Brain pericyte (primary cell): Measurements from ENCODE around the gene ITGAV.

Source experiments
- DNase-seq: peaks from one replicate; pipeline ENCODE4 v3.0.0-alpha.2; 2012; ENCODE audit warnings: low read depth, low spot score

The ITGAV gene

GRCh38 chr2:186669146-186669545 lies 79.3 kb downstream of the ITGAV start:
- DNase-seq = no peak

DNA sequence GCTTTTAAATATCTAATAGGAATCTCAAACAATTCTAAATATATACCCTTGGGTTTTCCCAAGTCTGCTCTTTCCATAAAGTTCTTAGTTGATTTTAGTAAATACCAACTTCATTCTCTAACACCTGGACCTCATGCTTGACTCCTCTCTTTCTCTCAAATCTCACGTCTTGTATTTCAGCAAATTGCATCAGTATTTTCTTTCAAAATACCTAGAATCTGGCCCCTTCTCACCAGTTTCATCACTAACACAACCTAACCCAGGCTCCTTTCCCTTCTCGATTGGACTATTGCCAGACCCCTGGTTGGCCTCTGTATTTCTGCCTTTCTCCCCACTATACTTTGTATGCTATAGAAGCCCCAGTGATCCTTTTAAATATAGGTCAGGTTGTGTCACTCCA lies 81.0 kb downstream of the ITGAV start:
- no peak for DNase-seq

GRCh38 chr2:186675380-186675779 lies 85.5 kb downstream of the ITGAV start:
- DNase-seq = no peak

DNA sequence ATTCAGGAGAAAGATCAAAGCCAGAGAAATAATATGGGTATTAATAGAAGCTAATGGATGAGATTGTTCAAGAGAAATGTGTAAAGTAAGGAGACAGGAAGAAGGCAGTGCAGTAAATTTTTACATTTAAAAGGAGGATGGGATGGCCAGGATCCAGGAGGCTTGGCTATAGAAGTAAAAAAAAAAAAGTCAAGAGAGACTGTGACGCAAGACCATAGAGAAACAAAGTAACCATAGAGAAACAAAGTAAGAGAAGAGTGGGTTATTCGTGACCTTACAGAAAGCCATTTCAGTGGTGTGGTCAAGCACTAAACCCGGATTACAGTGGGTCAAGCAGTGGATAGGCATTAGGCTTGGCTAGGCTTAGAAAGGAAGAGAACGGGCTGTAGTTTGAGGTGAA lies 93.5 kb downstream of the ITGAV start:
- DNase-seq = no peak

GRCh38 chr2:186687807-186688211 lies 98.0 kb downstream of the ITGAV start:
- no peak for DNase-seq

GRCh38 chr2:186688813-186689212 lies 99.0 kb downstream of the ITGAV start:
- no peak for DNase-seq

- no peak for DNase-seq
Observed at GRCh38 chr2:186690786-186691185, 100.9 kb downstream of the ITGAV start.

- no peak for DNase-seq
Observed at GRCh38 chr2:186691231-186691630, 101.4 kb downstream of the ITGAV start.

- no peak for DNase-seq
Observed at GRCh38 chr2:186691900-186692299, 102.0 kb downstream of the ITGAV start.

- no peak for DNase-seq
Observed at GRCh38 chr2:186693446-186693832, 103.6 kb downstream of the ITGAV start.

DNA sequence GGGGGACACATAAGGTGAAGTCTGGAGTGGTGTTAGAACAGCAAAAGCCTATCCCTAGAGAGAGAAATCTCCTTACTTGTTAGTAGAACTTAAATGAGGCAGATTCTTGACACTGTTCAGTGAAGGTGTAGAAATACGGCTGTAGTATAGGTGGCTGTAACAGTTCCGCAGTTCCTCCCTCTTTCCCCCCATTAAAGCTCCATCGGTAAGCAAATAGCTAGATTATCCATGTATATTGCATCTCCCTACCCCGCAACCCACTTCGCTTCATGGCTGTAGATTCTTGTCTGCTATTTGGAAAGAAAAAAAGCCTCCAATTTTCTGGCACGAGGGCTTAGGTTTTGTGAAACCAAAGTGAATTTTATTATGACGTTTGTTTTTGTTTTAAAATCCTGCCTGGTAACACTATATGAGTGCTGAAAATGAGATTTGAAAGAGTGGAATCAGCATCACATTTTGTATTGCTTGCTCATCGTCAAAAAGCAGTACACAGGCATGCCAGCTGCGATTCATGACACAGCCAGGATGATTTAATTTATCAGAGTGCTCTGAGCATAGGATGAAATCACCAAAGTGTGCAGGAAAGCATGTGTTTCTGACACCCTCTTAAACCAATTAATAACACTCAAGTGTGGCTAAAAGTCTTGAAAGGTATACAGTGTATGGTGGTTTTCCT lies 105.4 kb downstream of the ITGAV start:
- no peak for DNase-seq

GRCh38 chr2:186696290-186696689 lies 106.4 kb downstream of the ITGAV start:
- no peak for DNase-seq

- no peak for DNase-seq
Observed at GRCh38 chr2:186696804-186697203, 106.9 kb downstream of the ITGAV start.

GRCh38 chr2:186697536-186697935 lies 107.7 kb downstream of the ITGAV start:
- DNase-seq = no peak

DNA sequence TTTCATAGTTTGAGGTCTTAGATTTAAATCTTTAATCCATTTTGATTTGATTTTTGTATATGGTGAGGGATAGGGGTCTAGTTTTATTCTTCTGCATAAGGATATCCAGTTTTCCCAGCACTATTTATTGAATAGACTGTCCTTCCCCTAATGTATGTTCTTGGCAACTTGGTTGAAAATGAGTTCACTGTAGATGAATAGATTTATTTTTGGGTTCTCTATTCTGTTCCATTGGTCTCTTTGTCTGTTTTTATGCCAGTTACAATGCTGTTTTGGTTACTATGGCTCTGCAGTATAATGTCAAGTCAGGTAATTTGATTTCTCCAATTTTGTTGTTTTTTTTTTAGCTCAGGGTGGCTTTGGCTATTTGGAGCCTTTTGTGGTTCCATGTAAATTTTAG lies 109.9 kb downstream of the ITGAV start:
- no peak for DNase-seq

DNA sequence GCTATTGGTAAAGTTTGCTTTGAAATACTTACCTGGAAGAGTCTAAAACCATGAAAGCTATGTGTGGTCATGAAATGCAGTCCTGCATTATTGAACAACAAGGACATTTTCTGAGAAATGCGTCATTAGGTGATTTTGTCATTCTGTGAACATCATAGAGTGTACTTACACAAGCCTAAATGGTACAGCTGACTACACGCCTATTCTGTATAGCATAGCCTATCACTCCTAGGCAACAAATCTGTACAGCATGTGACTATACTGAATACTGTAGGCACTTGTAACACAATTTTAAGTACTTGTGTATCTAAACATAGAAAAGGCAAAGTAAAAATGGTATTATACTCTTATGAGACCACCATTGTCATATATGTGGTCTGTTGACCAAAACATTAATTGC lies 112.2 kb downstream of the ITGAV start:
- no peak for DNase-seq

GRCh38 chr2:186702501-186702900 lies 112.6 kb downstream of the ITGAV start:
- DNase-seq = no peak

DNA sequence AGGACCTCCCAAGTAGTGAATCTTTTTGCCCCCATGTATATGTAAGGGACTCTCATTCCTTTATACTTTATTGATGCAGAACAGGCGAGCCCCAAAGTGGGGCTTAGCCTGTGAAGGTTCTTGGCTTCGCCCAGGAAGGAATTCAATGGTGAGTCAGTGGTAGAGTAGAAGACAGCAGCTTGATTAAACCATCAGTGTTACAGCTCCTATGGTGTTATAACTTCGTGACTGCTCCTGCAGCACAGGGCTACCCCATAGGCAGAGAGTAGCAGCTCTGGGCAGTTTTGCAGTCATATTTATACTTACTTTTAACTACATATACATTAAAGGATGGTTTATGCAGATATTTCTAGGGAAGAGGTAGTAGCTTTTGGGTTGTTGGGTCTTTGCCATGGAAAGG lies 115.0 kb downstream of the ITGAV start:
- no peak for DNase-seq

GRCh38 chr2:186709529-186710450 lies 119.9 kb downstream of the ITGAV start:
- DNase-seq = no peak

GRCh38 chr2:186713691-186714090 lies 123.8 kb downstream of the ITGAV start:
- peak; percentile 72 for DNase-seq

- no peak for DNase-seq
Observed at GRCh38 chr2:186714611-186715010, 124.8 kb downstream of the ITGAV start.

DNA sequence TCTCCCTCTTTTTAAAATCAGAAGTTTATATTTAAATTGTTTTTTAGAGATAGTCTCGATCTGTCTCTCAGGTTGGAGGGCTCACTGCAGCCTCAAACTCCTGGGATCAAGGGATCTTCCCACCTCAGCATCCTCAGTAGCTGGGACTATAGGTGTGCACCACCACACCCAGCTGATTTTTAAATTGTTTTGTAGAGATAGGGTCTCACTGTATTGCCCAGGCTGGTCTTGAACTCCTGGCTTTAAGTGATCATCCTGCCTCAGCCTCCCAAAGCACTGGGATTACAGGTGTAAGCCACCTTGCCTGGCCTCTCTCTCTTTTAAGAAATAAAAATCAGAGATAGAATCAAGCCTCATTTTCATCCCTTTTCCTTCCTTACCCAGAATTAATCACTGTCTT lies 126.1 kb downstream of the ITGAV start:
- DNase-seq = no peak

DNA sequence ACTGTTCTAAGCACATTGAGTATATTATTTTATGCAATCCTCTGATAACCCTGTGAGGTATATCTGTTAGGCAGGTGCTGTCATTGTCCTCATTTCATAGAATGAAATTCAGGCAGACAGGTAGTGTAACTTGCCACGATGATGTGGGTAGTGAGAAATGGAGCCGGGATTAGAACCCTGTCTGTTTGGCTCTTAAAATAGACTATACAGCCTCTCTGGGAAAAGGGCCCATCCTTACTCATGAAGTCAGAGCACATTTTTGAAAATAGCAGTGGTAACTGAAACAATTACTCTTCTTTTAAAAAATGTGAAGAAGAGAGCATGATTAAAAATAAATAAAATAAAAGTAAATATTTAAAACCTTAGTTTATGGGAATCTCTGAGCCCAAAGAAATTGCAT lies 127.0 kb downstream of the ITGAV start:
- no peak for DNase-seq
